Mesothelial cell of epicardium (in vitro differentiated cells): ENCODE results near the gene BUD31. TPM values are rescaled to one million over a fixed set of nuclear protein-coding genes. Genes with fewer than 3 reads are reported as not detected.

ENCODE experiments used
- DNase-seq, 2 experiments: peaks; one replicate each; pipeline ENCODE4 v3.0.0; 2021; ENCODE audit warnings: low spot score in 2 of 2; ENCODE audit not compliant: unreplicated experiment in 2 of 2
- H3K27ac Mint-ChIP-seq: 2 replicates; pipeline ENCODE4 v1.8.0; 2021; ENCODE audit warnings: mixed read lengths
- H3K27me3 Mint-ChIP-seq: 2 replicates; pipeline ENCODE4 v1.8.0; 2021; ENCODE audit warnings: low read depth, mixed read lengths
- H3K36me3 Mint-ChIP-seq: 2 replicates; pipeline ENCODE4 v1.8.0; 2021; ENCODE audit warnings: mixed read lengths
- H3K4me1 Mint-ChIP-seq: 2 replicates; pipeline ENCODE4 v1.8.0; 2021; ENCODE audit warnings: mixed read lengths
- H3K4me3 Mint-ChIP-seq: 2 replicates; pipeline ENCODE4 v1.8.0; 2021; ENCODE audit warnings: mild to moderate bottlenecking, moderate library complexity, mixed read lengths
- H3K9me3 Mint-ChIP-seq: 2 replicates; pipeline ENCODE4 v1.8.0; 2021; ENCODE audit warnings: mixed read lengths
- CTCF ChIP-seq: fragments of 200-600 bp; sonication (generic); IDR thresholded peaks from one replicate; pipeline ENCODE4 v1.5.0; 2021; ENCODE audit warnings: antibody characterized with exemption; ENCODE audit not compliant: unreplicated experiment
- total RNA-seq: library from RNA; stranded (reverse); gene quantifications from 3 replicates; pipeline ENCODE4 v1.2.1, GENCODE V29; 2021

BUD31 gene
- total RNA-seq, 1 donor from 2014 or later, result 63.1 TPM

- H3K27me3 Mint-ChIP-seq, result no peaks in the 10 kb centered on the region
- peaks cover 6% of the 10 kb centered on the region for H3K9me3 Mint-ChIP-seq
- H3K36me3 Mint-ChIP-seq, result peaks cover 27% of the 10 kb centered on the region
- no peak for DNase-seq
- no peak overlapping the region for H3K27ac Mint-ChIP-seq
- TF ChIP-seq CTCF, result no peak
- no peak overlapping the region for H3K4me3 Mint-ChIP-seq
- H3K4me1 Mint-ChIP-seq, result no peaks in the 10 kb centered on the region
These were observed 10.7 kb downstream of the BUD31 start for GRCh38 chr7:99419323-99420021.

GRCh38 chr7:99420213-99420612 lies 11.4 kb downstream of the BUD31 start:
- no peaks in the 10 kb centered on the region for H3K4me1 Mint-ChIP-seq
- no peak overlapping the region for H3K4me3 Mint-ChIP-seq
- TF ChIP-seq CTCF, result no peak
- peaks cover under 1% of the 10 kb centered on the region for H3K9me3 Mint-ChIP-seq
- H3K36me3 Mint-ChIP-seq, result peaks cover 26% of the 10 kb centered on the region
- H3K27me3 Mint-ChIP-seq, result no peaks in the 10 kb centered on the region
- DNase-seq, result no peak
- H3K27ac Mint-ChIP-seq, result no peak overlapping the region

GRCh38 chr7:99420986-99421385 lies 12.2 kb downstream of the BUD31 start:
- no peaks in the 10 kb centered on the region for H3K4me1 Mint-ChIP-seq
- no peak for TF ChIP-seq CTCF
- H3K4me3 Mint-ChIP-seq, result no peak overlapping the region
- DNase-seq, result no peak
- H3K27me3 Mint-ChIP-seq, result no peaks in the 10 kb centered on the region
- H3K27ac Mint-ChIP-seq, result no peak overlapping the region
- peaks cover 23% of the 10 kb centered on the region for H3K36me3 Mint-ChIP-seq
- H3K9me3 Mint-ChIP-seq, result no peaks in the 10 kb centered on the region

GRCh38 chr7:99422186-99422585 lies 13.4 kb downstream of the BUD31 start:
- H3K36me3 Mint-ChIP-seq, result peaks cover 17% of the 10 kb centered on the region
- no peaks in the 10 kb centered on the region for H3K4me1 Mint-ChIP-seq
- no peak for DNase-seq
- no peaks in the 10 kb centered on the region for H3K9me3 Mint-ChIP-seq
- no peaks in the 10 kb centered on the region for H3K27me3 Mint-ChIP-seq
- TF ChIP-seq CTCF, result no peak
- H3K27ac Mint-ChIP-seq, result no peak overlapping the region
- H3K4me3 Mint-ChIP-seq, result no peak overlapping the region

- Mint-ChIP-seq H3K36me3 (peaks cover 12% of the 10 kb centered on the region), H3K4me1 (no peaks in the 10 kb centered on the region), H3K27me3 (no peaks in the 10 kb centered on the region), H3K4me3 (no peak overlapping the region), H3K9me3 (no peaks in the 10 kb centered on the region), H3K27ac (no peak overlapping the region)
- TF ChIP-seq CTCF, result no peak
- DNase-seq, result no peak
These were observed 13.9 kb downstream of the BUD31 start for GRCh38 chr7:99422625-99423024.
